ENCODE measurements around the gene KRT80.
"Not testable (repeated sequence)": the region's sequence is repeated elsewhere in the genome, so short reads cannot be mapped to it uniquely, and the experiment has no call there.

KRT80 gene

GRCh38 chr12:52191841-52192791 lies at the start of gene KRT80:
Gene KRT80 (minus strand): TSS chr12:52192014. CDS start chr12:52191902, 112 bp downstream.
- DNase-seq: no peak

- DNase-seq: no peak
Observed at GRCh38 chr12:52241205-52241842, 49.5 kb upstream of the KRT80 start.

- not testable (repeated sequence) for DNase-seq
Observed at GRCh38 chr12:52240247-52240646, 48.4 kb upstream of the KRT80 start.

GRCh38 chr12:52239767-52240166 lies 48.0 kb upstream of the KRT80 start:
- no peak for DNase-seq

- no peak for DNase-seq
Observed at GRCh38 chr12:52238916-52239646, 47.3 kb upstream of the KRT80 start.

GRCh38 chr12:52238207-52238840 lies 46.5 kb upstream of the KRT80 start:
- DNase-seq: no peak

GRCh38 chr12:52236386-52237050 lies 44.7 kb upstream of the KRT80 start:
- no peak for DNase-seq

- DNase-seq: no peak
Observed at GRCh38 chr12:52235822-52236361, 44.1 kb upstream of the KRT80 start.

GRCh38 chr12:52235001-52235764 lies 43.4 kb upstream of the KRT80 start:
- no peak for DNase-seq

- DNase-seq: no peak
Observed at GRCh38 chr12:52234223-52234810, 42.5 kb upstream of the KRT80 start.

- DNase-seq: no peak
Observed at GRCh38 chr12:52233462-52234207, 41.8 kb upstream of the KRT80 start.

- no peak for DNase-seq
Observed at GRCh38 chr12:52232674-52233461, 41.1 kb upstream of the KRT80 start, which contains the start of gene KRT7. Gene KRT7 (plus strand): TSS chr12:52233243. CDS start chr12:52233297, 54 bp downstream.

GRCh38 chr12:52232203-52232673 lies 40.4 kb upstream of the KRT80 start:
- no peak for DNase-seq

GRCh38 chr12:52231305-52232202 lies 39.7 kb upstream of the KRT80 start:
- DNase-seq: no peak

- no peak for DNase-seq
Observed at GRCh38 chr12:52230364-52231281, 38.8 kb upstream of the KRT80 start.

- no peak for DNase-seq
Observed at GRCh38 chr12:52229836-52230343, 38.1 kb upstream of the KRT80 start.

All from activated CD4-positive, CD25-positive, alpha-beta regulatory T cell (primary cell).